OCI-LY7 (cell line): ENCODE results near the gene CALR. TPM values are rescaled to one million over a fixed set of nuclear protein-coding genes. Genes with fewer than 3 reads are reported as not detected.

Source experiments
- BruUV-seq: library from RNA; stranded (reverse); fragments of 400-500 nt; replicated peaks from 2 replicates; lab custom pipeline; 2021; lab: Mats Ljungman, UMichigan
- CTCF ChIA-PET: fragments of 300-600 bp; sonication (Branson Sonifier 250); formaldehyde crosslinking; loops from one replicate; lab custom pipeline; 2022; ENCODE audit warnings: antibody characterized with exemption; ENCODE audit not compliant: unreplicated experiment; lab: Charles Lee
- POLR2A ChIA-PET: fragments of 300-600 bp; sonication (Branson Sonifier 250); formaldehyde crosslinking; loops from one replicate; lab custom pipeline; 2022; ENCODE audit warnings: antibody characterized with exemption; lab: Charles Lee
- DNase-seq: peaks from one replicate; pipeline ENCODE4 v3.0.0-alpha.2; 2015; ENCODE audit warnings: low spot score
- H2AFZ ChIP-seq: fragments of 200-600 bp; sonication (generic), shearing (Covaris generic); 2 replicates; pipeline ENCODE4 v1.6.1; 2014; ENCODE audit warnings: mild to moderate bottlenecking, antibody characterized with exemption, low read length, moderate library complexity
- H3K27ac ChIP-seq: fragments of 200-600 bp; sonication (generic); 2 replicates; pipeline ENCODE4 v1.5.1; 2014; ENCODE audit warnings: mixed run types, low read depth, mild to moderate bottlenecking, moderate library complexity, low read length, inconsistent platforms; ENCODE audit not compliant: poor library complexity, severe bottlenecking
- H3K36me3 ChIP-seq: fragments of 200-600 bp; sonication (generic); 2 replicates; pipeline ENCODE4 v1.6.1; 2014; ENCODE audit warnings: mild to moderate bottlenecking, antibody characterized with exemption, low read length, moderate library complexity, mixed read lengths; ENCODE audit not compliant: insufficient read depth
- H3K4me1 ChIP-seq: fragments of 200-600 bp; sonication (generic); 2 replicates; pipeline ENCODE4 v1.5.1; 2014; ENCODE audit warnings: mild to moderate bottlenecking, low read length; ENCODE audit not compliant: insufficient read depth, poor library complexity, severe bottlenecking
- H3K4me2 ChIP-seq: fragments of 200-600 bp; sonication (generic); 2 replicates; pipeline ENCODE4 v1.6.1; 2014; ENCODE audit warnings: mild to moderate bottlenecking, low read length
- H3K4me3 ChIP-seq: fragments of 200-600 bp; sonication (generic); 2 replicates; pipeline ENCODE4 v1.5.1; 2014; ENCODE audit warnings: mild to moderate bottlenecking, low read depth, low read length; ENCODE audit not compliant: poor library complexity, severe bottlenecking
- H3K79me2 ChIP-seq: fragments of 200-600 bp; sonication (generic); 2 replicates; pipeline ENCODE4 v1.6.1; 2016; ENCODE audit warnings: low read depth, mild to moderate bottlenecking, low read length, moderate library complexity, mixed read lengths; ENCODE audit not compliant: insufficient read depth
- H3K9me2 ChIP-seq: fragments of 200-600 bp; sonication (generic); 2 replicates; pipeline ENCODE4 v1.6.1; 2016; ENCODE audit warnings: mild to moderate bottlenecking, low read length, mixed read lengths; ENCODE audit not compliant: insufficient read depth
- H3K9me3 ChIP-seq: fragments of 200-600 bp; sonication (generic); 2 replicates; pipeline ENCODE4 v1.6.1; 2014; ENCODE audit warnings: mild to moderate bottlenecking, mixed run types, low read length, mixed read lengths
- H4K20me1 ChIP-seq: fragments of 200-600 bp; sonication (generic); 2 replicates; pipeline ENCODE4 v1.6.1; 2014; ENCODE audit warnings: mild to moderate bottlenecking, antibody characterized with exemption, low read length, moderate library complexity, mixed read lengths; ENCODE audit not compliant: insufficient read depth
- EZH2phosphoT487 ChIP-seq: fragments of 200-600 bp; sonication (generic); IDR thresholded peaks from 2 replicates; pipeline ENCODE4 v1.6.1; 2018; ENCODE audit warnings: low read depth, borderline replicate concordance, mild to moderate bottlenecking, mixed run types, antibody characterized with exemption, low read length, moderate library complexity, mixed read lengths
- intact Hi-C: fragments of 100-400 bp; cut with micrococcal nuclease; formaldehyde crosslinking; loops from one replicate; pipeline ENCODE4 v1.10.0; 2022; ENCODE audit not compliant: unreplicated experiment
- total RNA-seq, 2 experiments: library from RNA; depleted of rRNA in 1 of 2; stranded (reverse); fragments of >200 nt in 1 of 2; shearing (Covaris generic) in 1 of 2; gene quantifications; 2 replicates each; pipeline ENCODE4 v1.2.3, GENCODE V29; 2014 to 2022
- TF ChIP-seq, protein P1 (sequence below): fragments of 200-600 bp; sonication (generic); conservative IDR thresholded peaks from 2 replicates; pipeline ENCODE4 v1.5.1; 2014; ENCODE audit warnings: mild to moderate bottlenecking, antibody characterized with exemption, low read length, moderate library complexity, mixed read lengths

CALR gene
- total RNA-seq, 2 experiments from 2014 or later: 581 to 1,039 TPM

DNA sequence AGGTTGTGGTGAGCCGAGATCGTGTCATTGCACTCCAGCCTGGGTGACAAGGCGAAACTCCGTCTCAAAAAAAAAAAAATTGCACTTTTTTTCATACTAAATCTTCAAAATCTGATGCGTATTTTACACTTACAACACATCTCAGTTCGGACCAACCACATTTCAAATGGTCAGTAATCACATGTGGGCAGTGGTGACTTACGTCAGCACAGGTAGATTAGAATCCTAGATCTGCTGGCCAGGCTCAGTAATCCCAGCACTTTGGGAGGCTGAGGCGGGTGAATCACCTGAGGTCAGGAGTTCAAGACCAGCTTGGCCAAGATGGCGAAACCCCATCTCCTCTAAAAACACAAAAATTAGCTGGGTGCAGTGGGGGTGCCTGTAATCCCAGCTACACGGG, 3.3 kb upstream of the CALR start:
- Histone ChIP-seq H3K36me3 (peaks cover 31% of the 10 kb centered on the region), H3K4me1 (peaks cover 52% of the 10 kb centered on the region), H3K9me2 (no peaks in the 10 kb centered on the region), H3K27ac (no peak overlapping the region), H3K79me2 (peaks cover 42% of the 10 kb centered on the region), H3K4me2 (no peak overlapping the region), H3K9me3 (no peaks in the 10 kb centered on the region), H4K20me1 (peaks cover 23% of the 10 kb centered on the region), H3K4me3 (no peak overlapping the region), H2AFZ (no peak overlapping the region)
- ChIA-PET CTCF (no interaction called here), POLR2A (no interaction called here)
- BruUV-seq: no TSS peak
- DNase-seq: no peak
- intact Hi-C loops: loop anchor here (5.0 kb wide), 1 partner anchor 98 kb away; the partner anchor contains the start of gene MAST1
- TF ChIP-seq, protein P1, sequence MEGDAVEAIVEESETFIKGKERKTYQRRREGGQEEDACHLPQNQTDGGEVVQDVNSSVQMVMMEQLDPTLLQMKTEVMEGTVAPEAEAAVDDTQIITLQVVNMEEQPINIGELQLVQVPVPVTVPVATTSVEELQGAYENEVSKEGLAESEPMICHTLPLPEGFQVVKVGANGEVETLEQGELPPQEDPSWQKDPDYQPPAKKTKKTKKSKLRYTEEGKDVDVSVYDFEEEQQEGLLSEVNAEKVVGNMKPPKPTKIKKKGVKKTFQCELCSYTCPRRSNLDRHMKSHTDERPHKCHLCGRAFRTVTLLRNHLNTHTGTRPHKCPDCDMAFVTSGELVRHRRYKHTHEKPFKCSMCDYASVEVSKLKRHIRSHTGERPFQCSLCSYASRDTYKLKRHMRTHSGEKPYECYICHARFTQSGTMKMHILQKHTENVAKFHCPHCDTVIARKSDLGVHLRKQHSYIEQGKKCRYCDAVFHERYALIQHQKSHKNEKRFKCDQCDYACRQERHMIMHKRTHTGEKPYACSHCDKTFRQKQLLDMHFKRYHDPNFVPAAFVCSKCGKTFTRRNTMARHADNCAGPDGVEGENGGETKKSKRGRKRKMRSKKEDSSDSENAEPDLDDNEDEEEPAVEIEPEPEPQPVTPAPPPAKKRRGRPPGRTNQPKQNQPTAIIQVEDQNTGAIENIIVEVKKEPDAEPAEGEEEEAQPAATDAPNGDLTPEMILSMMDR: no peak
- TF ChIP-seq EZH2phosphoT487: no peak

DNA sequence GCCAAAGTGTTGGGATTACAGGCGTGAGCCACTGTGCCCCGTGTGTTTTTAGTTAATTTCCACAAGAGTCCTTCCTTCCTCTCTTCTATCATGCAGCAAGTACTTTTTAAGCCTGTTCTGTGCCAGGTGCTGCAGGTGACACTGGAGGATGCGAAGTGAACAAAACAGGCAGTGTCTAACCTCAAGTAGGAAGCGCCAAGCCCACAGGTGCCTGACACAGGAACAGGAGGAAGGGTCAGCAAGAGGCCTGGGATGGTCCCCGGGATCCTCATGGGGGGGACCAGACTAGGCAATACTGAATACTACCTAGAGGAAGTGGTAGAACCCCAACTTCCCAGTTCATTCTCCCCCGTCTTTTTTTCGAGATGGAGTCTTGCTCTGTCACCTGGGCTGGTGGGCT, 1.8 kb upstream of the CALR start:
- Histone ChIP-seq H4K20me1 (peaks cover 31% of the 10 kb centered on the region), H3K36me3 (peaks cover 34% of the 10 kb centered on the region), H3K4me3 (peak overlapping the region; percentile 98), H3K9me2 (no peaks in the 10 kb centered on the region), H3K4me1 (peaks cover 64% of the 10 kb centered on the region), H3K79me2 (peaks cover 51% of the 10 kb centered on the region), H3K4me2 (peak overlapping the region; percentile 93), H3K27ac (peak overlapping the region; percentile 94), H3K9me3 (no peaks in the 10 kb centered on the region), H2AFZ (peak overlapping the region; percentile 75)
- ChIA-PET CTCF (no interaction called here), POLR2A (interaction anchor here (0.6 kb wide), 1 partner anchor 124 kb away, joined by 4 read pairs; no protein-coding TSS in a partner anchor)
- peak; percentile 75 for DNase-seq
- BruUV-seq: no TSS peak
- intact Hi-C loops: loop anchor here (5.0 kb wide), 1 partner anchor 99 kb away; the partner anchor contains the start of gene MAST1
- TF ChIP-seq, protein P1: no peak
- no peak for TF ChIP-seq EZH2phosphoT487

DNA sequence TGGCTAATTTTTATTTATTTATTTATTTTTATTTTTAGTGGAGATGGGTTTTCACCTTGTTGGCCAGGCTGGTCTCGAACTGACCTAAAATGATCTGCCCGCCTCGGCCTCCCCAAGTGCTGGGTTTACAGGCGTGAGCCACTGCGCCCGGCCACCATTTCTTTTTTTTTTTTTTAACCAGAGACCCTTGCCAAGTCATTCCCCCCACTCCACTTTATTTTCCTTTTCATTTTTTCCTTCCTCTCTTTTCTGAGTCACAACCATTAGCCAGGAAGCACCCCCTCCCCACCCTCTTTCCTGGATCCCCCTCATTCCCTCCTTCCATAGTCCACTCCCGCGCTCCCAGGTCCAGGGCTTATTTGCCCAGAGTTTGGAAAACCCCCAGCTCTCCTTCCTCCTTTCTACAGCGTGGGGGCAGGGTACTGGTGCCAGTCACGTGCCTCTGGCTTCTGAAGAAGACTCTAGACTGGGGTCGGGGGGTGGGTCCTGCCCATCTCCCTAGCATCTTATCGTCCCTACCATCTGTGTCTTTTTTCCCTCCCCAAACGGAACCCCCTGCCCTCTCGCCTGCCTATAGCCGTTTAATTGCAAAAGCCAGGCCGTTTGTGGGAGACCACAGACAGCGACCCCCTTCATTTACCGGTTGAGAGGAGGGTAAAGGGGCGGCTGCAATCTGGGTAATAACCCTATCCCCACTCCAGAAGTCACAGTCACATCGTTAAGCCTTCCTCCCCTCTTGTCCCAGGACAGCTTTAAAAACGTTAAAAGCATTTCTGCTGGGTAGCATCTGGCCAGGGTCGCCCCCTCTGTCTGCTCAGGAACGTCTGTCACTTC, 1.1 kb upstream of the CALR start:
- CTCF ChIA-PET: no interaction called here
- BruUV-seq: TSS peak; percentile 94
- H3K4me2 ChIP-seq: peak overlapping the region; percentile 93
- peak; percentile 67 for DNase-seq
- H3K9me2 ChIP-seq: no peaks in the 10 kb centered on the region
- H3K4me1 ChIP-seq: peaks cover 64% of the 10 kb centered on the region
- H3K27ac ChIP-seq: peak overlapping the region; percentile 94
- H3K9me3 ChIP-seq: no peaks in the 10 kb centered on the region
- POLR2A ChIA-PET: interaction anchor here (0.6 to 1.2 kb wide), 6 partner anchors 10 to 1815 kb away, joined by 3 to 6 read pairs (median 4); no protein-coding TSS in a partner anchor
- peak overlapping the region; percentile 98 for H3K4me3 ChIP-seq
- H3K36me3 ChIP-seq: peaks cover 38% of the 10 kb centered on the region
- intact Hi-C loops: loop anchor here (5.0 kb wide), 1 partner anchor 100 kb away; the partner anchor contains the start of gene MAST1
- H3K79me2 ChIP-seq: peaks cover 51% of the 10 kb centered on the region
- H4K20me1 ChIP-seq: peaks cover 29% of the 10 kb centered on the region
- TF ChIP-seq EZH2phosphoT487: no peak
- TF ChIP-seq, protein P1: 0 out of 2 replicates have a peak, but pooled peaks have one; percentile 19
- peak overlapping the region; percentile 75; the same call in 1 of the 2 replicates for H2AFZ ChIP-seq
